NAMALWA (cell line): ENCODE measurements around the gene FBXL7.
A peak's percentile ranks its signal among the peaks of the same experiment; 100 is the strongest.

Source experiments
- DNase-seq: peaks from one replicate; pipeline ENCODE4 v3.0.0-alpha.2; 2015; ENCODE audit warnings: low spot score

The FBXL7 gene

GRCh38 chr5:15579193-15579990, 79.4 kb downstream of the FBXL7 start:
- DNase-seq = no peak

GRCh38 chr5:15584528-15584927, 84.5 kb downstream of the FBXL7 start:
- DNase-seq = no peak

- DNase-seq = no peak
Observed at GRCh38 chr5:15585128-15585527, 85.1 kb downstream of the FBXL7 start.

GRCh38 chr5:15585841-15586591, 86.0 kb downstream of the FBXL7 start:
- DNase-seq = no peak

GRCh38 chr5:15587916-15588315, 87.9 kb downstream of the FBXL7 start:
- DNase-seq = no peak

- DNase-seq = no peak
Observed at GRCh38 chr5:15592728-15593127, 92.7 kb downstream of the FBXL7 start.

- DNase-seq = no peak
Observed at GRCh38 chr5:15594977-15595568, 95.1 kb downstream of the FBXL7 start.

- no peak for DNase-seq
Observed at GRCh38 chr5:15595929-15596328, 95.9 kb downstream of the FBXL7 start.

- no peak for DNase-seq
Observed at GRCh38 chr5:15596936-15597335, 97.0 kb downstream of the FBXL7 start.

GRCh38 chr5:15597804-15598203, 97.8 kb downstream of the FBXL7 start:
- no peak for DNase-seq

GRCh38 chr5:15598294-15598902, 98.4 kb downstream of the FBXL7 start:
- peak; percentile 57 for DNase-seq

- no peak for DNase-seq
Observed at GRCh38 chr5:15600035-15600434, 100.1 kb downstream of the FBXL7 start.

GRCh38 chr5:15601274-15601673, 101.3 kb downstream of the FBXL7 start:
- DNase-seq = peak; percentile 9

- no peak for DNase-seq
Observed at GRCh38 chr5:15601853-15602252, 101.9 kb downstream of the FBXL7 start.

- DNase-seq = no peak
Observed at GRCh38 chr5:15604986-15605385, 105.0 kb downstream of the FBXL7 start.

- DNase-seq = no peak
Observed at GRCh38 chr5:15606197-15606596, 106.2 kb downstream of the FBXL7 start.

- DNase-seq = no peak
Observed at GRCh38 chr5:15607076-15607475, 107.1 kb downstream of the FBXL7 start.

GRCh38 chr5:15609076-15609725, 109.2 kb downstream of the FBXL7 start:
- DNase-seq = no peak

- no peak for DNase-seq
Observed at GRCh38 chr5:15610216-15610615, 110.2 kb downstream of the FBXL7 start.

GRCh38 chr5:15611008-15611407, 111.0 kb downstream of the FBXL7 start:
- no peak for DNase-seq

- DNase-seq = no peak
Observed at GRCh38 chr5:15612915-15613635, 113.1 kb downstream of the FBXL7 start.
